GM19043 (cell line): Measurements from ENCODE around the gene HGD.
"Not testable (repeated sequence)": the region's sequence is repeated elsewhere in the genome, so short reads cannot be mapped to it uniquely, and the experiment has no call there.

ENCODE experiments used
- ATAC-seq: cut with Tn5 transposase; IDR thresholded peaks from one replicate; pipeline ENCODE4 v1.9.1; 2021; ENCODE audit warnings: low read depth; ENCODE audit not compliant: unreplicated experiment

Gene HGD

DNA sequence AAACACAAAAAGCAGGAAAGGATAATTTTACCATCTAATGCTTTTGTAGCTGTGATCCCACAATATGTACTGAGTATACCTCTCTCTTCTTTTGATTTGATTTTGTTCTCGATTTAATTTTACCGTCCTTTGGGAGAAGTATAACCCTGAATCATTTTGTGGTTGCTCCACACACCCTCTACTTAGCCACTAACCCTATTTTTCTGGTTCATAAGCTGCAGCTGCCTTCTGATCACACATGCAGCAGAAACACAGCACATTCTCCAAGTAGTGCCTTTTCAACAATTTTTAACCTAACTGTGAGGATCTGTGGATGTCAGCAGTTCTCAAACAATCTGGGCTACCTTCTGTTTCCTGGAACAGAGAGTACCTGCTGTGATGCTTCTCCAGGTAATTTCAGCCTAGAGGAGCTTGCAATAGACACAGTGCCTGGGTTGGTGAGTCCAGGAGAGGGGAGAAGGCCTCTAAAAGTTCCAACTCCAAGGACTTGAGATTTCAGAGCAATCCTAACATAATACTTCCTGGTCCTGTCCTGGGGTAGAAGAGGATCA, 40.3 kb downstream of the HGD start:
- no peak for ATAC-seq

DNA sequence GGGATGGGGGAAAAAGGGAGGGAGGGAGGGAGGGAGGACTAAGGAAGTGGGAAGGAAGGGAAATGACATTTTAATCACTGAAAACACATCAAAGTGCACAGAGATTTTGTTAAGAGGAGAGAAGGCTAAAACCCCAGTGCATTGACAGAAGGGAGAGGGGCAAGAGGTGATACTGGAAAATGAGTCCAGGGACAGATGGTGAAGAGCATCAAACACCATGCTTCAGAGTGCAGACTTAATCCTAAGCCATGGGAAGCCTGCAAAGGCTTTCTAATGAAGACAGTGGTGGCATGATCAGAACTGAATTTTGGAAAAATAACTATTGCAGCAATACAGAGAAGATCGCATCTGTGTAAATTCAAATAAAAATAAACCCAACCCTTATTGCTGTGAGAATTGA, 41.8 kb downstream of the HGD start:
- ATAC-seq: no peak

DNA sequence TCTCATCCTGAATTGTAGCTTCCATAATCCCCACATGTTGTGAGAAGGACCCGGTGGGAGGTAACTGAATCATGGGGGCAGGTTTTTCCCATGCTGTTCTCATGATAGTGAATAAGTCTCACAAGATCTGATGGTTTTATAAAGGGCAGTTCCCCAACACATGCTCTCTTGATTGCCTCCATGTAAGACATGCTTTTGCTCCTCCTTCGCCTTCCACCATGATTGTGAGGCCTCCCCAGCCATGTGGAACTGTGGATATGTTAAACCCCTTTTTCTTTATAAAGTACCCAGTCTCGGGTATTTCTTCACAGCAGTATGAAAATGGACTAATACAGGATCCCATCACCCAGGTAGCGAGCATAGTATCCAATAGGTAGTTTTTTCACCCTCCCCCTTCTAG, 43.2 kb downstream of the HGD start:
- not testable (repeated sequence) for ATAC-seq

DNA sequence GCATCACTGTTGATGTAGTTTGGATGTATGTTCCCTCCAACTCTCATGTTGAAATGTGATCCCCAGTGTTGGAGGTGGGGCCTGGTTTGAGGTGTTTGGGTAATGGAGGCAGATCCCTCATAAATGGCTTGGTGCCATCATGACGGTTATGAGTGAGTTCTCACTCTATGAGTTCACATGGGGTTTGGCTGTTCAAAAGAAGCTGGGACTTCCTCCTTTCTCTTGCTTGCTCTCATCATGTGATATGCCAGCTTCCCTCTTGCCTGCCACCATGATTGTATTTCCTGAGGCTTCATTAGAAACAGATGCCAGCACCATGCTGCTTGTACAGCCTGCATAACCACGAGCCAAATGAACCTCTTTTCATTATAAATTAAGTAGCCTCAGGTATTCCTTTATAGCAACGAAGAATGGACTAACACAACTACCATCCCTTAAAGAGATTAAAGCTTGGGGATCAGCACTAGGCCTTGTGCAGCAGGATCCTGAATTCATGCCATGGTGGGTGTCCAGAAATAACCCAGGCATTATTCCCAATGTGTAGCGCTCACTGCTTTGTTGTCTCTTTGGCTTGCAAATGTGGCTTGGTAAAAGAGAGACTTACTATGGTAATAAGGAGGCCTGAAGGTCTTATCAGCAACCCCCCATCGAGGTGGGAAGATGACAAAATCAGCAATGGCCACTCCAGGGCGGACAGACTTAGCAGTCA, 44.0 kb downstream of the HGD start:
- ATAC-seq: no peak

DNA sequence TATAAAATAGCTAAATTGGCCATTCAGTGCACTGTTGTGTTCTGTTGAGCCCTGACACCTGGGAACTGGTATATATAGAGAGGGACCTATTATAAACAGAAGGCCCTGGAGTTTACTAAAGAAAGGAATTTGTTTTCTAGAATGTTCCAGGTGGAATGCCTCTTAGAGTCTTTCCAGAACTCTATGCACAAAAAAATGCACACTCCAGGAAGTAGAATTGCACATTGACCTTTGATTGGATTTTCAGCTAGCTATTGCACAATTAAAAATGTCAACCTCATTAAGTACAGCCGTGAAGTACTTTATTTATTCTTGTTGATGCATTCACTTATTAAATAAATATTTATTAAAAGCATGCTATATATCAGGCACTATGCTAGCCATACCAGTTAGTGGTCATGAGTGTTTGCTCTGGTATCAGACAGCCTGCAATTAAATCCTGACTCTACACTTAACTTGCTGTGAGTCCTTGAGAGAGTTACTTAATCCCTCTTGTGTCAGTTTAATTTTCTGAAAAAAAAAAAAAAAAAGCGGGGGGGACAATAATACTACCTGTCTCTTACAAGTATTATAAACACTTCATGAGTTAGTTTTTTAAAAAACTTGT, 45.1 kb downstream of the HGD start:
- ATAC-seq: no peak

DNA sequence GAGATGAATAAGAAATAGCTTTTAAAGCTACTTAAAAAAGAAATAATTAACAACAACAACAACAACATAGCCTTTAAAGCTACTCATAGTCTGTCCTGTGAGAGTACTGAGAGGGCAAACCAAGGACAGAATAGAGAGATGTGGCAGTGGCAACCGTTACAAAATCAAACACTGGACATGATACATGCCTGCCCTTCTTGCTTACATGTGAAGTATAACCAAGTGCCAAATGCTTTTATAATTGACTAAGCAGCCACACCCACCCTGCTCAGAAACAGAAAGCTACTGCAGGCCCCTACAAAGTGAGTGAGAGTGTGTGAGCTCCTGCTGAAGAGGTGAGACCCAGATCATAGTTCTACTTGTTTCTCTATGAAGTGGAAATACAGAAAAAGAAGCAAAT, 47.5 kb downstream of the HGD start:
- no peak for ATAC-seq

DNA sequence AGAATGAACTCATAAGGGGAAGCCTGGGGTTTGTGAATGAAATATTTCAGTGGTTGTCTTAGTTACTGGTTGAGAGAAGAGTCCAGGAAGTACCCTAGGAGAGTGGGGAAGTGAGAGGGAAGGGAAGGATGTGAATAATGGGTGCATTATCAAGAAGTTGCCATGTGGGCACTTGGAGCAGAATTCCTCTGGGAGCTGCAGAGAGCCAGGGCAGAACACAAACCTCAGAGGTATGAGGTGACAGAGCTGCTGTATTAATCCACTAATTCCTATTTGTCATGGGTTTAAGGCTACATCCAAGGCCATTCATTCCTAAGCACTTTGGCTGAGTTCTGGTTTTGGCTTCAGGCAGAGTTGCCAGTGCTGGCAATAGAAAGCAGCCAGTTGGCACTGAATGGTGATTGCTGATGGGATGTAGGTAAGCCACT, 56.9 kb downstream of the HGD start:
- ATAC-seq: no peak

DNA sequence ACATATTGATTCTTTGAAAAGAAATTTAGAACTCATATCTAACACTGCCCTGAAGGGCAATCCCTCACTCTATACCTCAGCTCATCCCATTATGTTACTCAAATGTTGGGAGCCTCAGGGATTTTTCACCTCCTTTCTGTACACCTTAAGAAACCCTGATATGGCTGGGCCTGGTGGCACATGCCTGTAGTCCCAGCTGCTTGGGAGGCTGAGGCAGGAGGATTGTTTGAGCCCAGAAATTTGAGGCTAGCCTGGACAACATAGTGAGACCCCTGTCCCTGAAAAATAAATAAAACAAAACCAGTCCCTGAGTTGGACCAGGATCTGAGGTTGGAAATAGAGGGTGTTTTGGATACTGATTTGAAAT, 58.3 kb downstream of the HGD start:
- ATAC-seq: no peak

DNA sequence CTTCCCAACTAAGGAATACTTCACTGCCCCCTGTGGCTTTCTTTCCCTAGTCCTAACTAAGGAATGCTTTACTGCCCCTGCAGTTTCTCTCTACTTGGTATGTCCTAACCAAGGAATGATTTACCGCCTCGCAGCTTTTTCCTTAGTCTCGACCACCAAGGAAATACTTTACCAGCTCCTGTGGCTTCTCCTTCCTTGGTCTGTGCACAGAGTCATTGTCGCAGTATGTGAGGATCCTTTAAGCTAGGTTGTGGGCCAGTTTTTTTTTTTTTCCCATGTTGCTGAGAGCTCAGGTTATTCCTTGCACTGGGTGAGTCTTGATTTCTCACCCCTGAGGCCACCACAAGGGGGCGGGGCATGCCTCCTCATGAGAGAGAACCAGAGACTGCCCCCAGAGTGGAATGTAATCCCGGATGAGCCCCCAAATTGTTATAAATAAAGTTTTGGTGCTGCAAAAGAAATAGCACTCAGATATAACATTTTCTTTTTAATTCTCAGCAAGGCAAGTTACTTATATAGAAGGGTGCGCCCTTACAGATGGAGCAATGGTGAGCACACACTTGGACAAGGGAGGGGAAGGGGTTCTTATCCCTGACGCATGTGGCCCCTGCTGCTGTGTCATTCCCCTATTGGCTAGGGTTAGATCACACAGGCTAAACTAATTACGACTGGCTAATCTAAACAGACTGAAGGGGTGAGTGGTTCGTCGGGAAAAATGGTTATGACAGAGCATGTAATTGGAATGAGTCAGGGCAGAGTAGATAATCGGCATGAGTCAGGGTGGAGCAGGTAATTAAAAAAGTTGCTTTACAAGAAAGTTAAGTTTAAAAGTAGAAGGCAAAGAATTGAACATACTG, 58.9 kb downstream of the HGD start:
- no peak for ATAC-seq

DNA sequence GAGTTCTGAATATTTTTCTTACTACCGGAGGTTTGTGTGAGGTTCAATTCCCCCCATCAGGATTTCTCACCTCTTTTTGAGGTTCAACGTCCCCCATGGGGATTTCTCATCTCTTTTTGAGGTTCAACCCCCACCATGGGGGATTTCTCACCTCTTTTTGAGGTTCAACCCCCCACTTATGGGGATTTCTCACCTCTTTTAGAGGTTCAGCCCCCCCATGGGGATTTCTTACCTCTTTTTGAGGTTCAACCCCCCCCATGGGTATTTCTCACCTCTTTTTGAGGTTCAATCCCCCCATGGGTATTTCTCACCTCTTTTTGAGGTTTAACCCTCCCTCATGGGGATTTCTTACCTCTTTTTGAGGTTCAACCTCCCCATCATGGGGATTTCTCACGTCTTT, 59.6 kb downstream of the HGD start:
- no peak for ATAC-seq

DNA sequence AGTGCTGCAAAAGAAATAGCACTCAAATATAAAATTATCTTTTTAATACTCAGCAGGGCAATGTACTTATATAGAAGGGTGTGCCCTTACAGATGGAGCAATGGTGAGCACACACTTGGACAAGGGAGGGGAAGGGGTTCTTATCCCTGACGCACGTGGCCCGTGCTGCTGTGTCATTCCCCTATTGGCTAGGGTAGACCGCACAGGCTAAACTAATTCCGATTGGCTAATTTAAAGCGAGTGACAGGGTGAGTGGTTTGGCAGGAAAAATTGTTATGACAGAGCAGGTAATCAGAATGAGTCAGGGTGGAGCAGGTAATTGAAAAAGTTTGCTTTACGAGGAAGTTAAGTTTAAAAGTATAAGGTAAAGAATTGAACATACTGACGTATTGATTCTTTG, 65.3 kb downstream of the HGD start:
- not testable (repeated sequence) for ATAC-seq

DNA sequence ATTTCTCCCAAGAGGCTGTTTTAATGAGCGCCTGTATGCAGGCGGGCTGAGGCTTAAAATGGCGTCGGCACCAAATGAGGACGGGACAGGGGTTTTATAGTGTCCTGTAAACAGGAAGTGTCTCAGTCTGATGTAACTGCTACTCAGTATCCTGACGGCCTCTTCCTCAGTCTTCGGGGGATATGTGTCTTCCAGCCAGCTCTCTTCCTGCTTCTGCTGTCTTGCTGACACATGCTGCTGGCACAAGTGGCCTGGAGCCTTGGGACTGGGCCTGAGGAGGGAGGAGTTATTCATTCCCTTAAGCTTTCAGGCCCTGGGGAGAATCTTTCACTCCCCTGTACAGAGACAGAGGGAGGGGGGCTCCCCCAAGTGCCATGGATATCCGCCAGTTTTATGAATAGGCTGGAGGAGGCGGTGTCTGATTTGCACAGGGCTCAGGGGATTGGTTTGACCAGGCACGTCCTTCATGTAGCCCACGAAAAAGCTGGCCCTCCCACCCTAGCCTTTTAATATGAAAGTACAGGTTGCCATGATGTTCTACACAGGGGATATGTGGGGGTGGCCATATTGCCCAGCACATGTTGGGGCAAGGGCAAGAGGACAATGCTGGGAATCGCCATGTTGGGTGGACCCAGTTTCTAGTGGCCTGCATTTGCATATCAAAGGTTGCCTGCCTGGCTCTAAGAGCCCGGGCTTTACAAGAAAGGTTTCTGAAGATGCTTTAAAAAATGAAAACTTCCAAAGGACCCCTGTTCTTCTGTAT, 66.0 kb downstream of the HGD start:
- no peak for ATAC-seq

DNA sequence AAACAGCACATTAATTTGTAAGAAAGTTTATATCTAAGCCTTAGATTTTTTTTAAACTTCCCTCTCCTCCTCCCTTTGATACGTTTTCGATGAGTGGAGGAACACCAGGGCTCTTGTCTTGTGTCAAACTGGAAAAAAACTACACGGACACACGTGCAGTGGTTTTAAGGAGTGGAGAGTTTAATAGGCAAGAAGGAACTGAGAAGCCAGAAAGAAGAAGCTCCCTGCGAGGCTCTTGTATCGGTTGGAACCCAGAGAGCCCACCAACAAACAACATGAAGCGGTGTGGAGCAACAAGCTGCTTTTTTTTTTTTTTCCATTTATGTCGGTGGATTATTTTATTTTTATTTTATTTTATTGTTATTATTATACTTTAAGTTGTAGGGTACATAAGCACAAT, 67.3 kb downstream of the HGD start:
- ATAC-seq: no peak

DNA sequence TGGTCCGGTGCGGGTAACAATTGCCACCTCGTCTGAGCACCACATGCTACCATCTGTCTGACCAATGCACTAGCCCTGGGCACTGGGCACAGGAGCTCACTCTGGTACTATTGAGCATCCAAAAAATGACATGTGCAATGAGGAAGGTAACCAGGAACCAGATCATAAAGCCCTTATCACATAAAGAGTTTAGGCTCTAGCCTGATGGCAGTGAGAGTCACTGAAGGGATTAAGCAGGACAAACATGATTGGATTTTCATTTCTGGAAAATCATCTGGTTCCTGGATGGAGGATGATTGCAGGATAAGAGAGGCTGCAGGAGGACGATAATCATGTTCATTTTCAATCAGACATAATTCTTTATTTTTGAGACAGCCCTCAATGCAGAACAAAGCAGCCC, 73.5 kb downstream of the HGD start:
- no peak for ATAC-seq

DNA sequence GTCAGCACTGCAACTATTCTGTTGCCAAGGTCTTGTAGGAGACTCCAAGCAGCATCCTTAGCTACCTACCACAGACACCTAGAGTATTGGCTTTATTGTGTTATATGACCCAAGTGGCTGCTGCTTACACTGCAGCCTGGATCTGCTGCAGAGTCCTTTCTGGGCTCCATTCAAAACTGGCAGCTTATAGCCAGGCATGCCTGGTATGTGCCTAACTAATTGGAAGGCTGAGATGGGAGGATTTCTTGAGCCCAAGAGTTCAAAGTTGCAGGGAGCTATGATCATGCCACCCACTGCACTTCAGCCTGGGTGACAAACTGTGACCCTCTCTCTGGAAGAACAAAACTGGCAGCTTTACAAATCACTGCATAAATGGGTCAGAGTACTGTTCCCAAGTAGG, 77.3 kb downstream of the HGD start:
- ATAC-seq: no peak

DNA sequence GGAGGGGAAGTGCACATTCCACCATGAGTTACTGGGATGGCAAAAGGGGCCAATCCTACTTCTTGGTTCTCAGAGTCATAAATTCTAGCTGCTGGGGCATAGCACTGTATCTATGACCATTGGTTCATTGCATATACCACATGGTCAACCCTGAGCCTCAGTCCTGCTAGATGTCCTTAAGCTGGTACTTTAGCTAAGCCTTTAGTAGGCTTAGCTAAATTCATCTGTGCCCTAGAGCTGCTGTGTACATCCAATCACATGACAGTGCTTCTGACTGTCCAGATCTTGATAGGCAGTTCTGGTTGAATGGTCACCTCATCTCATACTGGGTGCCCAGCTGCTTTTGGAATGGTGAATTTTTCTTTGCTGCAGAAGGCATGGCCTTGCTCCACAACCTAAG, 77.7 kb downstream of the HGD start:
- ATAC-seq: no peak

DNA sequence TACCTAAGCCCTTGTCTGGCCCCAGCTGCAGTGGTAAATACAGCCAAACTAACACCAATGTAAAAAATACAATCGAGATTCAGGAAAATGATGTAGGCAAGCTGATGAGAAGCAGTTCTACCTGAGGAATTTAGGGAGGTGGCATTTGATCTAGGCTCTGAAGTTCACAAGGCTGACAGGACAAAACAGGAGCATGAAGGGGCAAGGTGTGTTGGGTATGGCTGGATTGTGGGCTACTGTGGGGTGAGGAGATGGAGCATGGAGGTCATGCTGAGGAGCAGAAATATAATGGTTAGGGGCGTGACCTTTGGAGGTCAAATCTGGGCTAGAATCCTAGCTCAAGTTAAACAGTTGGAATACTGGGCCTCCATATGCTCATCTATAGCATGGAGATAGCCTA, 79.4 kb downstream of the HGD start:
- no peak for ATAC-seq

DNA sequence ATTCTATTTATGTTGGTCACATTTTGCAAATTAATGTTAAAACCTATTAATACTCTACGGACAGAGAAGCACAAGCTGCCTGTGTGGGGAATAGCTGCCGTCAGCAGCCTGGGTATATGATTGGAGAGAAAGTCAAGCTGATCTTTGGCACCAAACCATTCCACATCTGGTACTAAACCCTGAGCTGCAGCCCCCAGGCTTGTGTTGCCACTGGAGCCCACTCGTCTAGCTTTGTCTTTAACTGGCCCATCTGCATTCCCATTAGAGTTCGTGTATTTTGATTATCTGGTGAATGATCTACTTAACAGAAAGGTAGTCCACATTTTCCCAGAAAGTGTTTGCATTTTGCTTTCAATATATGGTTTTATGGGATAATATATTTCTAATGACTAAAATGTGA, 80.5 kb downstream of the HGD start:
- ATAC-seq: no peak

DNA sequence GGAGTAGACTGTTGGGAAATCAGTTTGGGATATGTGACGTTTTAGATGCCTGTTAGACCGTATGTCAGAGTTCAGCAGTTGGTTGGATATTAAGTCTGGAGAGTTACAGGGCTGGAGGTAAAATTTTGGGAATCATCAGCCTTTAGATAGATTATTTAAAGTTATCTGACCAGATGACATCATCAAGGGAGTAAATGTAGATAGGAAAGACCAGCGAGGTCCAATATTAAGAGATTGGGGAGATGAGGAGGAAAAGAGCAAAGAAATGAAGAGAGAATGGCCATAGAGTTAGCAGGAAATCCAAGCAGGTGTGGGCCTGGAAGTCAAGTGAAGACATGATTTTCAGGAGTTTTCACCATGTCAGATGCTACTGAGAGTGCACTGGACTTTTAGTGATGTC, 82.8 kb downstream of the HGD start:
- no peak for ATAC-seq

DNA sequence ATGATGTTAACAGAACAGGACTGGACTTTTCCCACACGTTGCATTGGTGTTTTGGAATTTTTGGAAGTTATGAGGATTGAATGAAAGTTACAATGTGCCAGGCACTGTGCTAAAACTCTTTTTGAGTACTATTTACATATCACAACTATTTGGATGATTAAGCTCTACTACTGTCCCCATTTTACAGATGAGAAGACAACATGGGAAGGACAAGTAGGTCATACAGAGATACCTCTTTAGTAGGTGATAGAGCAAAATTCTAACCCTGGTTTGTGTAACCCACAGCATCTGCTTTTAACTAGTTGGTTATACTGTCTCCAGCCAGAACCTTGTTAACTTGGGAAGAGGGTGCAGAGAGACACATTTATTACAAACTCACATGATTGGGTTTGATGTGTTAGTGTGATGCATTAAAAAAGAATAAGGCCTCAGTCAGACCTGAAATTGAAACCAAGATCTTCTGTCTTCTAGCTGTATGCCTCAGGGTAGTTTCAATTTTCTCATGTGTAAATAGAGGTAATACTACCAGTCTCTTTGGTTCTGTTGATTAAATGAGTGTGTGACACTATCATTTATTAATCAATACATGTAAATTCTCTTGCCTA, 84.5 kb downstream of the HGD start:
- ATAC-seq: peak; percentile 42
